ENCODE measurements around the gene MN1.

MN1 gene

DNA sequence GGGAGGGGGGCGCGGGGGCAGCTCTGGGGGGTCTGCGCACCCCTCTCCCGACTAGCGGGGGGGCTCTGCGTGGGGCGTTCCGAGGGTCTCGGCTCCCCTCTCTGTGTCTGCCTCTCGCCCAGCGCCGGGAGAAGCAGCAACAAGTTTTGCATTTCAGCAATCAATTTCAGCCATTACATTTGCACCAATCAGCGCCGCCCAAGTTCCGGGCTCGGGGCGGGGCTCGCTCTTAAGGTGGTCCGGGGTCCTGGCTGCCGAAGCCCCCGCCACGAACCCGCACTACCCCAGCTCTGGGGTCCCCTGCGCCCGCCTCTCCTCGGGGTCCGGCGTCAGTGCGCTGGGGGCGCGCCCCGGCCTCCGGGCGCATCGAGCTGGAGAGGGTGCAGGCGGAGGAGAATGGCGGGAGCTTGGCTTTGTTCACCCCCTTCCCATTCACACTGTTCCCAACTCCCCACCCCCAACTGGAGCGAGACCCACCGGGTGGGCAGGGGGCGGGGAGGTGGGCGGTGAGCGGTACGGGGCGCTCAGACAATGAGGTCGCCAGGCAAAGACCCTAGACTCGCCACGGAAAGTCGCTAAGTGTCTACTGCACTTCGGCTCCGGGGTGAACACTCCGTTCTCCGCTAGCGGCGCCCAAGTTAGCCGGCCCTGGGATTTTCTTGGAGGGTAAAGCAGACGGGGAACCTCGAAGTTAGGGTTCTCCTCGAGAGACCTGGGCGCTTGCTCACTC lies at the start of gene MN1:
MN1 (minus strand) TSS at position 141 of the 730 bp plus-strand sequence. CDS start 1,213 bp downstream, outside the sequence.
- peak; percentile 46 for DNase-seq (ENCODE audit: low spot score)

DNA sequence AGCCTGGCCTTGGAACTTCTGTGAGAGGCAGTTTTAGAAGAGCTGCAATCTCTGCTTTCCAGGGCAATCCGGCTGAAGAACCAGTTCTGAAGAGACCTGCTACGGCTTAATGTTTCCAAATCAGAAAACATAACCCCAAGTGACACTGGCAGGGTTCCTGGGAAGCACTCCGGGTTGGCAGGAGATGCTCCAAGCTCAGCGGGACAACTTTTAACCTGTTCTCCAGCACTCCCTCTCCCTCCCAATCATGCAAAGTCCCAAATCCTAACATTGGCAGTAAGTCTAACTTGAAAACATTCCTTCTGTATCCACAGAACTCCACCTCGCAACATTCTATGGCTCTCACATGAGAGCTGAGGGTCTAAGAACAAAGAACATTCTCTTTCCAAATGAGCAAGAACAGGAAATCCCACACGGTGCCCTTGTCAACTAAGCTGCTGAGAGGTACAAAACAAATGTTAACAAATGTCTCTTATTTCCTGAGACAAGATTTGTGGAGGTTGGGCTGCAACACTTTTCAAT lies 48.5 kb upstream of the MN1 start:
- DNase-seq (ENCODE audit: low spot score), result no peak

DNA sequence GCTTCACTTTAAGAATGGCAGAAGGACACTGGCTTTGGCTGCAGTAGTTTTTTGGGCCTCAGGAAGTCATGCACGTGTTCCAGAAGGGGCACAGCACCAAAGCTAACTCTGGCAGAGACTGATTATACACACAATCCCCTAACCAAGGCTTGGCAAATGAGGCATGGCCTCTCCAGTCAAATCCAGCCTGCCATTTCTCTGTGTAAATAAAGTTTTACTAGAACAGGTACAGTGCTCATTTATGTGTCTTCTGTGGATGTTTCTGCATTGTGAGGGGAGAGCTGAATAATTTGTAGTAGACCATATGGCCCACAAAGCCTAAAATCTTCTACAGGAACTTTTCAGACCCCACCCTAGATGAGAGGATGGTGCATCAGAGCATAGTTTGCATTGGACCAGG lies 46.4 kb upstream of the MN1 start:
- DNase-seq (ENCODE audit: low spot score), result no peak

DNA sequence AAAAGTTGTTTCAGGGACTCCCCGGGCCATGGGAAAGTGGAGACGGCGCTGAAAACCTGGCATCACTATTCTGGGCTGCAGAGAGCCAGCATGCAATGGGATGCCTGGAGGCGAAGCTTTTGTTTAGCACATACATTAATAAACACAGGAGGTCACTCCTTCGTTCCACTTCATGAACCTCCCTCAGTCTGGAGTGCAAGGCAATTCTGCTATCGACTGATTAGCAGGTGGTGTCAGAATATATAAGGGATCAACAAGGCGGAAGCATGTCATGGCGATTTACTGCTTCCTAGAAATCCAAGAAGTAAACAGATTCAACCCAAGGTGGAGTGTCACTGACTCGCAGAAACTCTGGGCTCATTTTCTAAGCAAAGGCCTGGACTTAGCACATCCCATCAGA lies 45.4 kb upstream of the MN1 start:
- DNase-seq (ENCODE audit: low spot score), result no peak

DNA sequence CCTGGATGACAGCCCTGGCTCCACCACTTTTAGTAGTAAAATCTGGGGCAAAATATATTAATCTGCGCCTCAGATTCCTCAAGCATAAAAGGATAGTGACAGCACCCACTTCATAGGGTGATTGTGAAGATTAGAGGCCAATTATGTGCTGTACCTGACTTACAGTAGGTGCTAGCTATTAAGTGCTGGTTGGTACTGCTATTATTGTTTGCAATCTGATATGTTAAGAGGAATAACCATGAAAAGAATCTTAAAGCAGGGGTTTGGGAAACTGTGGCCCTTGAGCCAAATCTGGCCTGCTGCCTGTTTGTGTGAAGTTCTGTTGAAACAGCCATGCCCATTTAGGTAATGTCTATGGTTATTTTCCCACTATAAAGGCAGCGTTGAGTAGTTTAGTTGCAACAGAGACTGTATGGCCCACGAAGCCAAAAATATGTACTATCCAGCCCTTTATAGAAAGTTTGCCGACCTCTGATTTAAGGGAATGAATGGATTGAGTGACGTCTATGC lies 44.7 kb upstream of the MN1 start:
- DNase-seq (ENCODE audit: low spot score), result no peak

DNA sequence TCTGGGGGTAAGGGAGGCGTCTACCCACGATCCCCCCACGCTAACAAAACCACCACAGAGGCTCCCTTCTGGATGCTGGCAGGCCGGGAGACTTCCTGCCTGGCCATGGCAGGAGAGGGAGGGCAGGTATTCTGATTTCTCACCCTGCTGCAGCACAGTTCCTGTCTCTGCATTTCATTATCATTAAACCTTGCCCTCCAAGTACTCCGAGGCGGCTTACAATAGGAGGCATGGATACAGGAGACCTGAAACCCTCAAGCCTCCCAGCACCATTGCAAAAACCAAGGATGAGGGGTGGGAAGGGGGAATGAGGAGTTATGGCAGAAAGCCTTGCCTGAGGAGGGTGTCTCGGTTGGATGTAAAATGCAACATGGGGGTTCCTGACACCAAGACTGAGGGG lies 44.1 kb upstream of the MN1 start:
- no peak for DNase-seq (ENCODE audit: low spot score)

DNA sequence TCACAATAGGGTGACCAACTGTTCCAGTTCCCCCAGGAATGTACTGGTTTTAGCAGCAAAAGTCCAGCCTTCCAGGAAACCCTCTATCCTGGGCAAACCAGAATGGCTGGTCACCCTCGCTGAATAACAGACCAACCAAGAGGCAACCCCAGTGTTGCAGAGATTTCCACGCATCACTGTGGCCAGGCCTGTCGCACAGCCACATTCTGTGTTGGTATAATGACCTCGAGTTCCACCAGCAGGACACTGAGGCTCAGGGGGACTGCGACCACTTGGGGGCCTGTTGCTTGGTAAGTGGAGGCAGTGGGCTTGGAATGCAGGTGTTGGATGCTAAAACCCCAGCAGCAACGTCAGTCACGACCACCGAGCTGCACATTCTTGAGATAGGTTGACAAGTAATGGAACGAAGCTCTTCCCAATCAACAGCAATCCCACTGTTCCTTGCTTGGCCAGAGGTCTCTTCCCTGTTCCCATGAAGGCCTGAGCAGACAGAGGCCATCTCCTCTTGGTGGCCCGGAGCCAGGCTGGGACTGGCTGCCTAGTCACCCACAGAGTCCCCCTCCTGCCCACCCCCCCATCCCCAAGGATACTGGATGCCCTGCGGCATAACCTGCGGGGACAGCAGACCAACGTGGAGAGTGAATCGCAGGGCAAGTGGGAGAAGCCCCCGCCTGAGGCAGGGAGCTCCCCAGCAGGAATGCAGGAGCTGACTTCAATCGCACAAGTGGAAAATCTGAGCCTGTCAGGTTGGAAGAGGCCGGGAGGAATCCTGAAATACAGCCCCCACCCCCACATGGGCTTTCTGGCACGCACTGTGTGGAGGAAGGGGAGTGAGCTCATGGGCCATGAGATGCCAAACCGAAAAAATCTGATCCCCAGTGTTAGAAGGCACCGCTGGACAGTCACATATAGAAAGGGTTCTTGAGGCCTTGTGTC lies 43.4 kb upstream of the MN1 start:
- DNase-seq (ENCODE audit: low spot score), result no peak

DNA sequence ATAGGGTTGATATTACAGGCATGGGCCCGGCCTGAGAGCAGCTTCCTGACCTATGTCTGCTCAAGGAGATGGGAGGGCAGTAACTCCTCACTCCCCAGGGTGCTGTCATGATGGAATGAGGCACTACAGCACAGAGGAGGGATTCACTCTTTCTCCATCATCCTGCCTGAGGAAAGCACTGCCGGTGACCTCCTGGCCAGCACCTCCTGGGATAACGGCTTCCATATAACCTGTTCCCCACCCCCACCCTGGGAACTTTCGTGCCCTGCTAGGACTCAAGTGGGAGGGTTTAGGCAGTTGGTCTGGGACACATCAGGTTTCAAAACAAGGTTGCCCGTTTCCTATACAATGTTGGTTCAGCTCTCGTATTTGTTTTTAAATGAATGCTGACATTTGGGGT lies 42.7 kb upstream of the MN1 start:
- no peak for DNase-seq (ENCODE audit: low spot score)

DNA sequence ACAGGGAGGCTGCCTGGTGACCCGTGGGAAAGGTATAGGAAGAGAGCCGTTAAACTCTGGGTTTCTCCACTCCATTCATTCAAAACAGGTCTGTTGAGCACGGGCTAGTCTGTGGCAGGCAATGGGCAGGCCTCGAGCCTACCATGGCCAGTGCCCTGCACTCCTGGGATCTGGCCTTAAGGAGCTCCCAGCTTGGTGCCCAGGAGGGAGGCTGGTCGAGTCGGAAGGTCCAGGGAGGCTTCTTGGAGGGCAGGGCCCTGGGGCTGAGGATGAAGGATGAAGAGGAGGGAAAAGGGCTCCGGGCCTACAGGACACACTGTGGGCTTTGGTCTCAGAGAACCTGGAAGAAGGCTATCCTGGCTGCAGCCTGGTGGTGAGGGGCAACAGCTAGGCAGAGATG lies 41.9 kb upstream of the MN1 start:
- no peak for DNase-seq (ENCODE audit: low spot score)

DNA sequence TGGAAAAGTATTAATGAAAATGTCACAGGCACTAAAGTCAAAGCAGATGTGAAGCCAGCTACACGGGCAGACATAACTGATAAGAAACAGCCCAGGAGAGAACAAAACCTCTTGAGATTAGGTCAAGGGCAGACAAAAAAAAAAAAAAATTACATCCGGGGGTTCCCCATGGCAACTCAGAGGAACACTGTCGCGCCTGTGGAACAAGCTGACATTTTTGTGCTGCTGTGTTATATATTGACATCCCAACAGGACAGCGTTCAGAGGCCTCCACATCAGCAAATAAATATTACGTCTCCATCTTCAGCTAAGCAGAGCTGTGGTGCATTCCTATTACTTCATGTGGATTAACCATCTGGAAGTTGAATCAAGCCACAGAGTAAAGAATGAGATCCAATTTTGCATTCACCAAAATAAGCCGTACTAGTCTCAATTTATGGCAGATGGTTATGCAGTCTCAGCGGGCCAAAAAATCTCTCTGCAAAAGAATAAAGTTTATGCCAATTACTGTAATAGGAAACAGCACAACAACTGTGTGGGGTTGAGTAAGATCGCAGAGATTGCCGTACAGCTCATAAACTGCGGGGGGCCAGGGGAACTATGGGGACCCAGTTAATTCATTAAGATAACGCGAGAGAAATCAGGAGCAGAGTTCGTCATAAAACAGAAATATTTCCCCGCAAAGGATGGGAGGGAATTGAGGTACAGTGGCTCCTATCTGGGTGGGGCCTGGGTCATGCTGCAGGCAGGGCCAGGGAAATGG lies 41.3 kb upstream of the MN1 start:
- no peak for DNase-seq (ENCODE audit: low spot score)

DNA sequence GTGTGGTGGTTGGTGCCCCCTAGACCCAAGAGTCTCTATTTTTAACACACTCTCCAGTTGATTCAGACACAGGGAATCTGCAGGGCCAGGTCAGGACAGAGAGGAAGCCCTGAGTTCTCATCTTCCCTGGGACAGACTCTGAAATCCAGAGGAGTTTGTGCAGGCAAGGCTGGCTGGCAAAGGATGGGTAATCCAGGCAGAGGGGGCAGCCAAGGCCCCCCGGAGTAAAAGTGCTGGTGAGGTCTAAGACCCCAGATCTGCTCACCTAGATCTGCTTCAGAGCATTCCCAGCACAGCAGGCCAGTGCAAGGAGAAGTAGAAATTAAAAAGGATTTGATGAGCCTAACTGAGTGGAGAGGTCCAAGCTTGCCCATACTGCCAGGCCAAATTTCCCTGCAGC lies 40.6 kb upstream of the MN1 start:
- DNase-seq (ENCODE audit: low spot score), result no peak

DNA sequence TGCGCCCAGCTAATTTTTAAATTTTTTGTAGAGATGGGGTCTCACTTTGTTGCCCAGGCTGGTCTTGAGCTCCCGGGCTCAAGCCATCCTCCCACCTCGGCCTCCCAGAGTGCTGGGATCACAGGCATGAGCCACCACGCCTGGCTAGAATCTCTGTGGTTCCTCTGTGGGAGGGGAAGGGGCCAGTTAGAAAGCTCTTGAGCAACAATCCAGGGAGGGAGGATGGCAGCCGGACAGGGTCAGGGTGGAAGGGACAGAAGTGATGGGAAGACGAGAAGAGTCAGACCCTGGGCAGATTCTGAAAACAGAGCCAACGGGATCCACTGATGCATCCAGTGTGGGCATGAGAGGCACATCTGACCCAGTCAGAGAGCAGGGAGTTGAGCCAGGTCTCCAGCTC lies 38.9 kb upstream of the MN1 start:
- no peak for DNase-seq (ENCODE audit: low spot score)

DNA sequence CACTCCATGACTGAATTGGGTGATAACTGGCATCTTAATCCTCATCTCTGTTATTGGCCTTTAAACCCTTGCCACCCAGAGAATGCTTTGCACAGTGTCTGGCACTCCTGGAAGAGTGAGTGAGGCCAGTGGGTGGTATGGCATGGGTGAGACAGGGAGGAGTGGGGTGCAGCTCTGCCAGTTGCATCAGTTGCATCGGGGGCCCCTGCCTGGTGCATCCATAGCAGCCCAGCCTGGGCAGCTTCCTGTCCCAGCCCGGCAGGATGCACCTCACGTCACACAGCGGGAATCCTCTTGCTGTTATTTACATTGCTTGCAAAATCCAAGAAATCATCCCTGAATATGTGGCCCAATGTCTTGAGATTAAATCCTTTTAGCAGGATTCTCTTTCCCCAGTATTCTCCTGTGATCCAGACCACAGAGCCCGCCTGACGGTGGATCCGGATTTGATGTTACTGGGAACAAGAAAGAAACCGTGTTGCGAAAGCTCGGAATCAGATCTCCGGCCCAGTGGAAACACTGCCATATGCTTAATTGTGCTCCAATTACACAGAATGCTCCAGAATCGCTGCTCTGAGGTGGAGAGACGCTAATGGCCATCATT lies 37.6 kb upstream of the MN1 start:
- DNase-seq (ENCODE audit: low spot score), result no peak

DNA sequence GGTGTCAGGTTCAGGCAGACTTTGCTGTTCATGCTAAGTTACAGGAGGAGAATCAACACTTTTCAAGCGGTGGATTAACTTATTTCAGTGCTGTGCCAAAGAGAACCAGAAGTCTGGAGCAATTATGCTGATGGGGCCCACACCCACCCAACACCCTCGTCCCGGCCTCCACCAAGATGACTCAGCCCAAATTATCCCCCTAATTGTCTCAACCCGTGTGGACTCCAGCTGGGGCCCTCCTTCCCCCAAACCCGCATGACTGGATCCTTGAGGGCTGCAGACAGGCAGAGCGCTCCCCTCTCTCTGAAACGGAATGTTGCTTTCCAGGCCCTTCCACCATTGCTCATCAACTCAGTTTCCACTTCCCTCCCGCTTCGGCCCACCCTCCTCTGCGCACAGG lies 34.6 kb upstream of the MN1 start:
- no peak for DNase-seq (ENCODE audit: low spot score)

DNA sequence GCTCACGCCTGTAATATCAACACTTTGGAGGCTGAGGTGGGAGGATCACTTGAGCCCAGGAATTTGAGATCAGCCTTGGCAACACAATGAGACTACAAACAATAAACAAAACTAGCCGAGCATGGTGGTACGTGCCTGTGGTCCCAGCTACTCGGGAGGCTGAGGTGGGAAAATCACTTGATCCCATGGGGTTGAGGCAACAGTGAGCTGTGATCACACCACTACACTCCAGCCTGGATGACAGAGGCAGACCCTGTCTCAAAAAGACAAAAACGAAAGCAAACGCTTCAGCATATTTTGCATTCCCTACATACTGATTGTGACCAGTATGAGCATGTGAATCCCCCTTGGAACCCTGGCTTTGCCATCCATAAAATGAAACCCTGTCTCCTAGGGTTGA lies 33.9 kb upstream of the MN1 start:
- DNase-seq (ENCODE audit: low spot score), result no peak

DNA sequence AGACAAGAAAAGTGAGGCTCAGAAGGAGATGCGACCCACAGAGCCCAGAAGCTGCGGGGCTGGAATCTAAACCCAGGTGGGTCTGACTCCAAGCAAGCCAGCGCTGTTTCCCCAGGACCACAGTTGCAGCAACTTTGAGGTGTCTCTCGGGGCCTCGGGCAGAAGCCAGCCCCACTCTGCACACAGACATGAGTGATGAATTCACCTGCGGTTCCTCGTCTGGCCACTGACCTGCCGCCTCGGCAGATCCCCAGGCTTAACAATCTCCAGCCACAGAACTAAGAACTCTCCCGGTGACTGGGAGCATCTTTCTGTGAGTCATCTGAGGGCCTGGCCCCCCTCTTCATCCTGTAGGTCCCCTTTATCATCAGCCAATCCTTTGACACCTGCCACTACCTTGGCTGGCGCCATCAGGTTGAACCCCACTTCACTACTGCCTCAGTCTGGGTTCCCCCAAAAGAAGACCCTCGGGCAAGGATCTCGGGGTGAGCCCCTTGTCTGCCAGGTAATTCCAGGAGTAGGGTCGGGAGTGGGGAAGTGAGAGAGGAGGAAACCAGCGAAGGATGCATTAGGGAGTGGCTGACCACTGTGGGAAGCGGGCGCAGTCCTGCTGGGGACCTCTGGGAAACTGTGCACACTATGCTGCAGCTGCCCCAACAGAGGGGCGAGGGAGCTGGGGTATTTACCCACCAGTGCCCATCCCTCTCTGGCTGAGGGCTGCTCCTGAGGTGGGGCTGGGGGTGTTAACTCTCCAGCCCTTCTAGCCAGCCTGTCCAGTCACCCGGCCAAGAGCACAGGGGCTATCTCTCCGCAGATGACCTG lies 33.0 kb upstream of the MN1 start:
- no peak for DNase-seq (ENCODE audit: low spot score)

DNA sequence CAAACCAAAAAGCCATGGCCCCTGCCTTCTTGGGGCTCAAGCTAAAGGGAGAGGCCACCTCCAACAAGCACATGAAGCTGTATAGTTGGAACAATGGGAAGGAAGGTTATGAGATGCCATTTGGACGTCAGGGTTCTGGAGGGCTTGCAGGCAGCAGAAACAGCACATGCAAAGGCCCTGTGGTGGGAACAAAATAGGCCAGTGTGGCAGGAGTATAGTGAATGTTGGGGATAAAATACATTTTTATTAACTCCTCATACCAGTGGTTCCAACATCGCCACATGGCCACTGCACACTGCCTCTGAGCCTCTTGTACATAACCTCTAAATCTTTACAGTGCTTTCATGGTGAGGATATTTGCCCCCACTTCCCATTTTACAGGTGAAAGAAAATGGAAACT lies 32.2 kb upstream of the MN1 start:
- no peak for DNase-seq (ENCODE audit: low spot score)

DNA sequence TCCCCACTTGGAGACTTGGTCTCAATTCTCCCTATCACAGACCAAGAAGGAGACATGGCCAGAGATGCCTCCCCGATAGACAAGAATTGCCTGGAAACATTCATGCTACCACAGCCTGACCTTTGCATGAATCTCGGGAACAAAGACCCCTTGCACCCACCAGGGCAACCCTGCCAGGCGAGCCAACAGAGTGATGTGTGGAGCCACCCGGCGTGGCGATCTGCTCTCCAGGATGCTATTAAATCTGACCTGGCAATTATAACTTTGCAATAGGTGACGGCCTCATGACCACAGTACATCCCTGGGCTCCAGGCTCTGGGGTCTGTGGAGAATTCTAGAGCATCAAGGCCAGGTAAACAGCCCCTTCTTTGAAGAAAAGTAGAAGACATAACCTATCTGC lies 31.1 kb upstream of the MN1 start:
- DNase-seq (ENCODE audit: low spot score), result no peak

DNA sequence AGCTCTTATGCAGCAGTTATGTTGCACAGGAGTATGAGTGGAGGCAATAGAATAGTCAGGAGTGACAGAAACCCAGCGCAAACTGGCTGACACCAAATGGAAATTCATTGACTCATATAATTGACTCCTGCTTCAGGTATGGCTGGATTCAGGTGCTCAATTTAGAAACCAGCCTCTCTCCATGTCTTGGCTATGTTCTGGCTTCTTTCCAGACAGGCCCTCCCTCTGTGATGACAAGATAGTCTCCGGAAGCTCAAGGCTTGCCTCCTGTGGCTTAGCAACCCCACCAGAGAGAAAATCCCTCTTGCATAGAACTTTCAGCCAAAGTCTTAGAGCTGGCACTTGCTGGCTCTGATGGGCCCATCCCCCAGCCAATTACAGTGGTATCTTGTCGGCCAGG lies 28.1 kb upstream of the MN1 start:
- no peak for DNase-seq (ENCODE audit: low spot score)

DNA sequence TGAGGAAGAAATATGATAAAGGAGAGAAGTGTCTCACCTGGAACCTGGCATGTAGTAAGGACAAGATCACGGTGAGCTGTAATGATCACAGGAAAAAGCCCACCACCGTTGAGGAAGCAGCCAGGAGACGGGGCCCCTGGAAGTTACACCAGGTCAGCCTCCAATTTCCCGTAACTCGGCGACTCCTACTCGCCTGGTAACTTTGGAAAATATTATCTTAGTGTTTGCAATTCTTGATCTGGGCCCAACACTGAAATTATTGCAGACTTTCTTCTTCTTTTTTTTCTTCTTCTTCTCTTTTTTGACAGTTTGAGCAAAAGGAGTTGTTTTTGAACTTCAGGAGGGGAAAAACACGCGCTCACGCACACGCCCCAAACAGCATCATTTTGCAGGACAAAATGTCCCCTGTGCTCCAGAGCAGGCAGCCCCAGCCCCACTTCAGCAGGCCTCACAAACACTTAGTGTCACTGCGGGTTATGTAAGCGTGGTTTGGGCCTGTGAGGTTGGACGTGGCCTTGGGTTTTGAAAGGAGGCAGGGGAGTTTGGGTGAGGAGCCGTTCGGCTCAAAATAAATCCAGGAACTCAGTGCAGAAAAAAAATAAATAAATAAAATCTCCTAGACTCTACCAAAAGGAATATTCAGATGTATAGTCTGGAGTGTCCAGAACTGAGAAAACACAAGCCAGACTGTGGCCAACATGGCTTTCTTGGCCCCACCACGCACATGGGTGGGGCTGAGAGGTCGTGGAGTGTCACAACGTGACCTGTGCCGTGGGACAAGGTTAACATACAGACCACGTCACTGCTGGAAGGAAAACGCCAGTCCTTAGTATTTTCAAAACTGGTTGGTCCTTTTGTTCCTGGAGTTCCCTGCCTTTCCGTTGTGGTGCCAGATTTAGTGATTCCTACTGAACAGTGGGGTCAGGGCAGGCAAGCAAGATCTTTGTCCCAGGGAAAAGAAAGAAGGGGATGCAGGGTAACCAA lies 26.3 kb upstream of the MN1 start:
- no peak for DNase-seq (ENCODE audit: low spot score)

All from CD4-positive, alpha-beta T cell treated with Interleukin-6 at 100 ng/mL for 8 hours (primary cell).